Measurements from ENCODE around the gene LAIR1. TPM values are rescaled to one million over a fixed set of nuclear protein-coding genes. Genes with fewer than 3 reads are reported as not detected.
A peak's percentile ranks its signal among the peaks of the same experiment; 100 is the strongest.
"Not testable (repeated sequence)": the region's sequence is repeated elsewhere in the genome, so short reads cannot be mapped to it uniquely, and the experiment has no call there.

The LAIR1 gene
- total RNA-seq, 1 experiment from 2014 or later, result 0.37 TPM

DNA sequence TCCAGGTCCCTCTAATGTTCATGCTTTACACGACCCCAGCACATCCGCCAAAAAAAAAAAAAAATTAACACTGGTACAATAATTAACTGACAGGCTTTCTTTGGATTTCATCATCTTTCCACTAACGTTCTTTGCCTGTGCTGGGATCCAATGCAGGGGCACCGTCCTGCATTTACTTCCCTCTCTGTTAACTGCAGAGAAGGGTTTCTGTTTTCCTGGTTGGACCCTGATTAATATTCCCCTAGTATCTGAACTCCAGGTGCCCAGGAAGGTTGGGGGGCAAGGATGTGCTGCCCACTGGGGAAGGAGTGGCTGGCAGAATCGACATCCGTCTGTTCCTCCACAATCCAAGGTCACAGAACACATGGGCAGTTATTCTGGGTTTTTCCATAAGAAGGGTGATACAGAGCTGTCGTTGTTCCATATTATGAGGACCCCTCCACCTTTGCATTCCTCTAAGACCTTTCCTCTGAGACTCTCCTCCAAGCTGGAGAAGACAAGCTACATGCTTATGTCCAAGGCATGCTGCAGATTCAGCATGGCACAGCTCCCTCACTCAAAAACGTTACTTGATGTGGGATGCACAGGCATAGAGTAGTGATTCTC, 4.5 kb upstream of the LAIR1 start:
- POLR2A ChIA-PET, result no interaction called here
- H3K27ac Mint-ChIP-seq, result no peak overlapping the region
- ATAC-seq, result no peak

DNA sequence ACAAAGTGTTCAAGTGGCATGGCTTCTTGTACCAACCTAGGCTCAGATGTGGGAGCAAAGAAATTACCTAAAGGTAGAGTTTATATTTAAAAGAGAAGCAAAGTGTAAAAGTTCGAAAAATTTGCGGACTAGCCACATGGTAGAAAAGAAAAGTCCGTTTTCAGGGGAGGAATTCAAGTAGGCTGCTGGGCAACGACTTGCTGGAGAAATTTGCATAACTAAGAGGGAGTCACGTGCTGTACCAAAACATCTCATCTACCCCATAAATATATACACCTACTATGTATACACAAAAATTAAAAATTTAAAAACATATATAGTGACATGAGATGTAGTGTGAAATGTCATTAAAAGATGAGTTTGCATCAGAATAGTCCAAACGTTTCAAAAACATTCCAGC, 2.1 kb upstream of the LAIR1 start:
- 0 out of 2 replicates have a peak, but pooled peaks cover 4% of the 10 kb centered on the region for H3K9me3 Mint-ChIP-seq
- no peak overlapping the region for H3K4me3 Mint-ChIP-seq

More for the DNA sequence above, 4.5 kb upstream of the LAIR1 start:
- peak; percentile 93 for TF ChIP-seq GABPB1 (CRISPR knock-in tag; IDR thresholded peaks at IDR 0.05)
- no peak for TF ChIP-seq CREM (CRISPR knock-in tag; IDR thresholded peaks at IDR 0.05)
- CTCF ChIA-PET, result no interaction called here
- Mint-ChIP-seq H3K4me1 (peaks cover 6% of the 10 kb centered on the region), H3K4me3 (no peak overlapping the region), H3K27me3 (ENCODE audit: low read depth) (peaks cover 16% of the 10 kb centered on the region), H3K9me3 (no peaks in the 10 kb centered on the region), H3K36me3 (no peaks in the 10 kb centered on the region)
- DNase-seq (ENCODE audit: low spot score), result no peak

DNA sequence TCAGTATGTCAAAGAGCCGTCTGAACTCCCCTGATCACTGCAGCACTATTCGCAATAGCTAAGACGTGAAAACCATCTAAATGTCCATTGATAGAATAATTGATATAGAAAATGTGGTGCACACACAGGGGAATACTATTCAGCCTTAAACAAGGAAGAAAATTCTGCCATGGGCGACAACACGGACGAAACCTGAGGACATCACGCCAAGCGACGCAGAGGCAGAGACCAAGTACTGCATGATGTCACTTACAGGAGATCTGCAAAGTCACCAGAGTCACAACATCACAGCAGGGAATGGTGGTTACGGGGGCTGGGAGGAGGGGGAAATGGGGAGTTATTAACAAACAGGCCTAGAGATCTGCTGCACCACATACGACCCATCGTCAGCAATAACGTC, 1.1 kb upstream of the LAIR1 start:
- CTCF ChIA-PET, result interaction anchor here (0.9 to 1.8 kb wide), 2 partner anchors 25 to 74 kb away, joined by 3 to 7 read pairs; no protein-coding TSS in a partner anchor
- POLR2A ChIA-PET; H3K36me3 Mint-ChIP-seq; H3K4me3 Mint-ChIP-seq; ATAC-seq; H3K9me3 Mint-ChIP-seq; DNase-seq (ENCODE audit: low spot score); H3K27ac Mint-ChIP-seq: not testable (repeated sequence)
- Mint-ChIP-seq H3K4me1 (peaks cover 12% of the 10 kb centered on the region), H3K27me3 (ENCODE audit: low read depth) (peaks cover 11% of the 10 kb centered on the region)

More for the DNA sequence above, 2.1 kb upstream of the LAIR1 start:
- peaks cover 6% of the 10 kb centered on the region for H3K4me1 Mint-ChIP-seq
- H3K27ac Mint-ChIP-seq, result no peak overlapping the region
- peaks cover 16% of the 10 kb centered on the region for H3K27me3 Mint-ChIP-seq (ENCODE audit: low read depth)
- H3K36me3 Mint-ChIP-seq, result no peaks in the 10 kb centered on the region
- POLR2A ChIA-PET, result no interaction called here
- ATAC-seq (no peak), DNase-seq (ENCODE audit: low spot score) (no peak)
- CTCF ChIA-PET, result no interaction called here
- TF ChIP-seq, protein P1, sequence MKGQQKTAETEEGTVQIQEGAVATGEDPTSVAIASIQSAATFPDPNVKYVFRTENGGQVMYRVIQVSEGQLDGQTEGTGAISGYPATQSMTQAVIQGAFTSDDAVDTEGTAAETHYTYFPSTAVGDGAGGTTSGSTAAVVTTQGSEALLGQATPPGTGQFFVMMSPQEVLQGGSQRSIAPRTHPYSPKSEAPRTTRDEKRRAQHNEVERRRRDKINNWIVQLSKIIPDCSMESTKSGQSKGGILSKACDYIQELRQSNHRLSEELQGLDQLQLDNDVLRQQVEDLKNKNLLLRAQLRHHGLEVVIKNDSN (CRISPR knock-in tag; IDR thresholded peaks at IDR 0.05), result peak; percentile 41; the same call in 1 of the 2 replicates
- TF ChIP-seq, protein P2, sequence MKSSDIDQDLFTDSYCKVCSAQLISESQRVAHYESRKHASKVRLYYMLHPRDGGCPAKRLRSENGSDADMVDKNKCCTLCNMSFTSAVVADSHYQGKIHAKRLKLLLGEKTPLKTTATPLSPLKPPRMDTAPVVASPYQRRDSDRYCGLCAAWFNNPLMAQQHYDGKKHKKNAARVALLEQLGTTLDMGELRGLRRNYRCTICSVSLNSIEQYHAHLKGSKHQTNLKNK (CRISPR knock-in tag; IDR thresholded peaks at IDR 0.05), result no peak
- TF ChIP-seq TEAD4 (CRISPR knock-in tag; IDR thresholded peaks at IDR 0.05) (no peak), CREM (CRISPR knock-in tag; IDR thresholded peaks at IDR 0.05) (no peak), FOXP1 (CRISPR knock-in tag; IDR thresholded peaks at IDR 0.05; ENCODE audit: borderline replicate concordance) (no peak), MYBL2 (CRISPR knock-in tag; IDR thresholded peaks at IDR 0.05) (no peak)
- TF ChIP-seq, protein P3, sequence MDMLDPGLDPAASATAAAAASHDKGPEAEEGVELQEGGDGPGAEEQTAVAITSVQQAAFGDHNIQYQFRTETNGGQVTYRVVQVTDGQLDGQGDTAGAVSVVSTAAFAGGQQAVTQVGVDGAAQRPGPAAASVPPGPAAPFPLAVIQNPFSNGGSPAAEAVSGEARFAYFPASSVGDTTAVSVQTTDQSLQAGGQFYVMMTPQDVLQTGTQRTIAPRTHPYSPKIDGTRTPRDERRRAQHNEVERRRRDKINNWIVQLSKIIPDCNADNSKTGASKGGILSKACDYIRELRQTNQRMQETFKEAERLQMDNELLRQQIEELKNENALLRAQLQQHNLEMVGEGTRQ (CRISPR knock-in tag; IDR thresholded peaks at IDR 0.05), result peak; percentile 56

DNA sequence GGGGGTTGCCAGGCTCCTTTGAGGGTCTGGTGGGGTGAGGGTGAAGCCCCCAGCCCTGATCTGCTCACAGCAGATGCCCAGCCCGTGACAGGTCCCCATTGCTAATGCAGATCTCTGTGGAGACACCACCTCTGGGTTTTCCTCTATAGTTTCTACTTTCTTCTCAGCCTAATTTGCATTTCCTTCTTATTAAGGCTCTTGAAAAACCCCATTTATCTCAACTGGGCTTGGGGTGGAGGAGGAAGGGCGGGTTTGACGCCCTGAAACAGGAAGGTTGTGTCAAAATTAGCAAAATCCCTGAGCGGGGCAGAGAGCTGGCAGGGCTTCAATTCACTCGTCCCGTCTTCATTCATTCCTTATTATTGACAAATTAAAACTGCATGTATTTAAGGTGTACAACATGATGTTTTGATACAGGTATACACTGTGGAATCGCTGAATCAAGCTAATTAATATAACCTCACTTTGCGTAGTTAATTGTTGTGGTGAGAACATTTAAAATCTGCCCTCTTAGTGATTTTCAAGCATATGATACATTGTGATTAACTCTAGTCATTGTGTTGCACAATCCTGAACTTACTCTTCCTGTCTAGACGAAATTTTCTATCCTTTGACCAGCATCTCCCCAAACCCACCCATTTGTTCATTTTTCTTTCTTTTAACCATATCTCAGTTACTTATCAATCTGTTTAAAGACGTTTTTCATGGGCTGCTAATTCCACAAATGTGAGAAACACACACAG, 2.9 kb downstream of the LAIR1 start:
- not testable (repeated sequence) for H3K9me3 Mint-ChIP-seq

DNA sequence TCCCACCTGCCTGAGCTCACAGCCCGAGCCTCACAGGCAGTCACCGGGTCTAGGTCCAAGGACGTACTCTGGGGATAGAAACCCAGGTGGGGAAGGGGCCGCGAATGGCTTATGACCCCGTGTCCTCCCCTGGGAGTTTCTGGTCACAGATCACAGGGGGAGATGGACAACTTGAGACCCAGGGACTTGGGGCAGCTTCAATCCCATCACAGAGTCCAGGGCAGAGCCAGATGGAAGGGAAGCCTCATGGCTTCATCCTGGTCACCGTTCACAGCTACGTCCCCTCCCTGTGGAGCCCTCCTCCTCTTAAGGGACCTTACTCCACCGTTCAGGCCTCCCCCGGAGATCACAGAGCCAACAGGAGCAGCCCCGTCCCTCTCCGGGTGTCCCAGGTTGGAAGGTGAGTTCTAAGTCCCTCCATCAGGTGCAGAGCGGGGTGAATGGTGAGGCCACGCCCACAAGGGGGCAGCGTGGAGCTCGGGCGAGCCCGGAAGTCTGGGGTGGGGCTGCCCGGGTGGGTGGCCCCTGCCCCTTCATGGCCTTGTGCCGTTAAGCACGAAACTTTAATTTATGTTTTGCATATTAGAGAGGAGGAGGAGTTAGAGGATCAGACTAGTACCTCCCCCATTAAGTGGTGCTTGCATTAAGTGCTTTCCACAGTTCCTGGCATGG, 5.4 kb downstream of the LAIR1 start:
- H3K27me3 Mint-ChIP-seq (ENCODE audit: low read depth); H3K9me3 Mint-ChIP-seq; POLR2A ChIA-PET; H3K27ac Mint-ChIP-seq; H3K36me3 Mint-ChIP-seq; H3K4me3 Mint-ChIP-seq: not testable (repeated sequence)
- CTCF ChIA-PET, result interaction anchor here (0.5 to 0.6 kb wide), 2 partner anchors 29 to 32 kb away, joined by 3 to 10 read pairs; no protein-coding TSS in a partner anchor
- peak; percentile 93 for ATAC-seq
- H3K4me1 Mint-ChIP-seq, result peaks cover 15% of the 10 kb centered on the region
- TF ChIP-seq, protein P4, sequence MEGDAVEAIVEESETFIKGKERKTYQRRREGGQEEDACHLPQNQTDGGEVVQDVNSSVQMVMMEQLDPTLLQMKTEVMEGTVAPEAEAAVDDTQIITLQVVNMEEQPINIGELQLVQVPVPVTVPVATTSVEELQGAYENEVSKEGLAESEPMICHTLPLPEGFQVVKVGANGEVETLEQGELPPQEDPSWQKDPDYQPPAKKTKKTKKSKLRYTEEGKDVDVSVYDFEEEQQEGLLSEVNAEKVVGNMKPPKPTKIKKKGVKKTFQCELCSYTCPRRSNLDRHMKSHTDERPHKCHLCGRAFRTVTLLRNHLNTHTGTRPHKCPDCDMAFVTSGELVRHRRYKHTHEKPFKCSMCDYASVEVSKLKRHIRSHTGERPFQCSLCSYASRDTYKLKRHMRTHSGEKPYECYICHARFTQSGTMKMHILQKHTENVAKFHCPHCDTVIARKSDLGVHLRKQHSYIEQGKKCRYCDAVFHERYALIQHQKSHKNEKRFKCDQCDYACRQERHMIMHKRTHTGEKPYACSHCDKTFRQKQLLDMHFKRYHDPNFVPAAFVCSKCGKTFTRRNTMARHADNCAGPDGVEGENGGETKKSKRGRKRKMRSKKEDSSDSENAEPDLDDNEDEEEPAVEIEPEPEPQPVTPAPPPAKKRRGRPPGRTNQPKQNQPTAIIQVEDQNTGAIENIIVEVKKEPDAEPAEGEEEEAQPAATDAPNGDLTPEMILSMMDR (IDR thresholded peaks at IDR 0.05), result 0 out of 2 replicates have a peak, but pooled peaks have one; percentile 17
- peak; percentile 70 for DNase-seq (ENCODE audit: low spot score)

More for the DNA sequence above, 2.9 kb downstream of the LAIR1 start:
- POLR2A ChIA-PET; H3K27ac Mint-ChIP-seq; ATAC-seq; H3K36me3 Mint-ChIP-seq; DNase-seq (ENCODE audit: low spot score); CTCF ChIA-PET; H3K27me3 Mint-ChIP-seq (ENCODE audit: low read depth); H3K4me3 Mint-ChIP-seq: not testable (repeated sequence)
- H3K4me1 Mint-ChIP-seq, result peaks cover 21% of the 10 kb centered on the region
